HCT116 (cell line): ENCODE measurements around the gene SERTAD4. TPM values are rescaled to one million over a fixed set of nuclear protein-coding genes. Genes with fewer than 3 reads are reported as not detected.

ENCODE experiments used
- ATAC-seq: fragments of 200-7000 bp; cut with Tn5 transposase; 2 replicates; pipeline ENCODE4 v1.9.1; 2020; ENCODE audit warnings: mild to moderate bottlenecking, moderate library complexity
- BruUV-seq: library from RNA; stranded (reverse); fragments of 400-500 nt; replicated peaks from 2 replicates; lab custom pipeline; 2021; lab: Mats Ljungman, UMichigan
- CTCF ChIA-PET: fragments of 300-600 bp; sonication (Branson Sonifier 250); formaldehyde crosslinking; loops from one replicate; lab custom pipeline; 2021; ENCODE audit warnings: antibody characterized with exemption; lab: Charles Lee
- POLR2A ChIA-PET: fragments of 300-600, 350-600 bp; sonication (Branson Sonifier 250); formaldehyde crosslinking; loops from one replicate; lab custom pipeline; 2021; ENCODE audit warnings: antibody characterized with exemption; lab: Charles Lee
- RAD21 ChIA-PET, 2 experiments: fragments of 300-600 bp; sonication (Branson Sonifier 250); formaldehyde crosslinking; loops; one replicate each; lab custom pipeline; 2023; ENCODE audit warnings: low total read pairs in 2 of 2; ENCODE audit not compliant: uncharacterized antibody in 2 of 2, unreplicated experiment in 2 of 2, low non-redundant PET in 1 of 2; lab: Charles Lee
- DNase-seq: peaks from one replicate; pipeline ENCODE4 v3.0.0-alpha.2; 2010; ENCODE audit warnings: low read depth, low spot score
- H2AFZ ChIP-seq: fragments of 200-600 bp; shearing (Covaris generic), sonication (generic); 2 replicates; pipeline ENCODE4 v1.6.1; 2017; ENCODE audit warnings: low read depth, mixed run types, mixed read lengths, antibody characterized with exemption, low read length; ENCODE audit not compliant: poor library complexity, severe bottlenecking
- H3K27ac ChIP-seq: 2 replicates; pipeline ENCODE4 v1.5.1; 2012; ENCODE audit warnings: low read depth, low read length
- H3K27me3 ChIP-seq: fragments of 200-600 bp; sonication (generic); 2 replicates; pipeline ENCODE4 v1.6.1; 2016; ENCODE audit warnings: mixed run types, low read length, mixed read lengths; ENCODE audit not compliant: insufficient read depth
- H3K36me3 ChIP-seq, 2 experiments: fragments of 200-500 bp in 1 of 2; fragments of 200-600 bp in 1 of 2; sonication (Bioruptor generic) in 1 of 2; sonication (generic) in 1 of 2; 2 replicates each; pipeline versions ENCODE4 v1.5.1 to v1.6.1; 2014 to 2016; ENCODE audit warnings: low read length in 2 of 2, inconsistent platforms in 1 of 2, mixed read lengths in 1 of 2, mixed run types in 1 of 2; ENCODE audit not compliant: insufficient read depth in 2 of 2, control insufficient read depth in 1 of 2
- H3K4me1 ChIP-seq, 2 experiments: fragments of 200-600 bp in 1 of 2; sonication (generic) in 1 of 2; 2 replicates each; pipeline versions ENCODE4 v1.5.1 to v1.6.1; 2012 to 2017; ENCODE audit warnings: low read length in 2 of 2, inconsistent platforms in 1 of 2, mild to moderate bottlenecking in 1 of 2, mixed read lengths in 1 of 2, mixed run types in 1 of 2, moderate library complexity in 1 of 2; ENCODE audit not compliant: insufficient read depth in 2 of 2, control insufficient read depth in 1 of 2
- H3K4me2 ChIP-seq: fragments of 200-600 bp; sonication (generic); 2 replicates; pipeline ENCODE4 v1.6.1; 2017; ENCODE audit warnings: mixed run types, low read length, mixed read lengths
- H3K4me3 ChIP-seq, 2 experiments: fragments of 200-600 bp in 1 of 2; sonication (generic) in 1 of 2; replicated peaks in 1 of 2; 2 replicates each; pipeline ENCODE4 v1.5.1; 2011 to 2016; ENCODE audit warnings: low read length in 2 of 2, control low read depth in 1 of 2, low read depth in 1 of 2, mild to moderate bottlenecking in 1 of 2, mixed read lengths in 1 of 2, mixed run types in 1 of 2
- H3K79me2 ChIP-seq: fragments of 200-600 bp; sonication (generic); 2 replicates; pipeline ENCODE4 v1.6.1; 2017; ENCODE audit warnings: mild to moderate bottlenecking, mixed run types, low read length, moderate library complexity, mixed read lengths; ENCODE audit not compliant: insufficient read depth
- H3K9ac ChIP-seq: fragments of 200-600 bp; sonication (generic); 2 replicates; pipeline ENCODE4 v1.6.1; 2016; ENCODE audit warnings: low read length, mixed read lengths
- H3K9me2 ChIP-seq: fragments of 200-600 bp; sonication (generic), shearing (Covaris generic); 2 replicates; pipeline ENCODE4 v1.6.1; 2017; ENCODE audit warnings: mixed run types, mild to moderate bottlenecking, moderate library complexity; ENCODE audit not compliant: insufficient read depth
- H3K9me3 ChIP-seq, 2 experiments: fragments of 200-500 bp in 1 of 2; fragments of 200-600 bp in 1 of 2; sonication (Bioruptor generic) in 1 of 2; sonication (generic) in 1 of 2; 2 replicates each; pipeline ENCODE4 v1.6.1; 2014 to 2017; ENCODE audit warnings: low read length in 2 of 2, mixed read lengths in 2 of 2, inconsistent platforms in 1 of 2, low read depth in 1 of 2, mild to moderate bottlenecking in 1 of 2, mixed run types in 1 of 2, moderate library complexity in 1 of 2; ENCODE audit not compliant: control insufficient read depth in 1 of 2, insufficient read depth in 1 of 2
- H4K20me1 ChIP-seq: fragments of 200-600 bp; sonication (generic), shearing (Covaris generic); 2 replicates; pipeline ENCODE4 v1.6.1; 2017; ENCODE audit warnings: mixed run types, mild to moderate bottlenecking, moderate library complexity; ENCODE audit not compliant: insufficient read depth
- CBX3 ChIP-seq: IDR thresholded peaks from 2 replicates; pipeline ENCODE4 v1.6.1; 2012; ENCODE audit warnings: low read depth
- CEBPB ChIP-seq: IDR thresholded peaks from 2 replicates; pipeline ENCODE4 v1.6.1; 2012; ENCODE audit warnings: low read depth
- CTCF ChIP-seq, 3 experiments: fragments of 200-600 bp in 1 of 3; sonication (generic) in 1 of 3; IDR thresholded peaks in 2 of 3; conservative IDR thresholded peaks in 1 of 3; 2 replicates each; pipeline ENCODE4 v1.5.1; 2012 to 2017; ENCODE audit warnings: low read depth in 2 of 3, low read length in 2 of 3, antibody characterized with exemption in 1 of 3, borderline replicate concordance in 1 of 3, control low read depth in 1 of 3, mild to moderate bottlenecking in 1 of 3, mixed read lengths in 1 of 3, mixed run types in 1 of 3, moderate library complexity in 1 of 3; ENCODE audit not compliant: insufficient read depth in 1 of 3
- EGR1 ChIP-seq: IDR thresholded peaks from 2 replicates; pipeline ENCODE4 v1.6.1; 2012; ENCODE audit warnings: low read depth
- EZH2phosphoT487 ChIP-seq: fragments of 200-600 bp; IDR thresholded peaks from 2 replicates; pipeline ENCODE4 v1.6.1; 2018; ENCODE audit warnings: antibody characterized with exemption, borderline replicate concordance
- FOSL1 ChIP-seq: IDR thresholded peaks from 2 replicates; pipeline ENCODE4 v1.6.1; 2012; ENCODE audit warnings: low read depth
- POLR2A ChIP-seq: IDR thresholded peaks from 2 replicates; pipeline ENCODE4 v1.7.0; 2011; ENCODE audit warnings: borderline replicate concordance; ENCODE audit not compliant: insufficient read depth, insufficient read length; ENCODE audit errors: extremely low read depth
- POLR2AphosphoS5 ChIP-seq: IDR thresholded peaks from 2 replicates; pipeline ENCODE4 v1.6.1; 2011; ENCODE audit warnings: mild to moderate bottlenecking, low read depth, low read length, moderate library complexity
- RAD21 ChIP-seq: IDR thresholded peaks from 2 replicates; pipeline ENCODE4 v1.6.1; 2012; ENCODE audit warnings: low read depth, mild to moderate bottlenecking
- SIN3A ChIP-seq: IDR thresholded peaks from 2 replicates; pipeline ENCODE4 v1.6.1; 2012; ENCODE audit warnings: low read depth
- SP1 ChIP-seq: IDR thresholded peaks from 2 replicates; pipeline ENCODE4 v1.6.1; 2012; ENCODE audit warnings: low read depth
- SRF ChIP-seq: IDR thresholded peaks from 2 replicates; pipeline ENCODE4 v1.6.1; 2012; ENCODE audit warnings: low read depth
- TCF7L2 ChIP-seq: IDR thresholded peaks from 2 replicates; pipeline ENCODE4 v1.7.0; 2011; ENCODE audit warnings: borderline replicate concordance, inconsistent platforms; ENCODE audit not compliant: insufficient read depth, insufficient read length; ENCODE audit errors: extremely low read depth
- ZBTB33 ChIP-seq: IDR thresholded peaks from 2 replicates; pipeline ENCODE4 v1.6.1; 2011; ENCODE audit warnings: mild to moderate bottlenecking, low read length, moderate library complexity; ENCODE audit not compliant: insufficient replicate concordance; ENCODE audit errors: extremely low read depth
- ZFX ChIP-seq: fragments of 450-650 bp; IDR thresholded peaks from 2 replicates; pipeline ENCODE4 v1.6.1; 2017
- ZNF274 ChIP-seq: fragments of 200-500 bp; sonication (Bioruptor generic); IDR thresholded peaks from 2 replicates; pipeline ENCODE4 v1.6.1; 2014; ENCODE audit warnings: mild to moderate bottlenecking, low read depth, low read length, inconsistent platforms
- intact Hi-C: fragments of 100-400 bp; cut with micrococcal nuclease; formaldehyde crosslinking; loops from 2 replicates; pipeline ENCODE4 v1.10.0; 2022
- total RNA-seq: library from RNA; stranded (reverse); gene quantifications from one replicate; pipeline ENCODE4 v1.2.1, GENCODE V29; 2021; ENCODE audit not compliant: unreplicated experiment
- TF ChIP-seq, protein P1 (sequence below): IDR thresholded peaks from 2 replicates; pipeline ENCODE4 v1.6.1; 2012; ENCODE audit warnings: low read depth
- TF ChIP-seq, protein P2 (sequence below): IDR thresholded peaks from 2 replicates; pipeline ENCODE4 v1.6.1; 2012
- TF ChIP-seq, protein P3 (sequence below): IDR thresholded peaks from 2 replicates; pipeline ENCODE4 v1.6.1; 2012

Gene SERTAD4
- total RNA-seq, 1 experiment from 2014 or later: 0.07 TPM

GRCh38 chr1:210292231-210292871, 59.8 kb downstream of the SERTAD4 start:
- peak; percentile 97 for ATAC-seq
- peak overlapping the region; percentile 17; the same call in 1 of the 2 replicates for H3K9ac ChIP-seq
- no peaks in the 10 kb centered on the region for H3K9me2 ChIP-seq
- no peaks in the 10 kb centered on the region for H3K36me3 ChIP-seq
- 0 out of 2 replicates have a peak, but pooled peaks cover 10% of the 10 kb centered on the region for H3K27me3 ChIP-seq
- DNase-seq: peak; percentile 26
- peak overlapping the region; percentile 71 for H3K4me2 ChIP-seq
- no peak overlapping the region; the same call in 1 of the 2 replicates for H3K27ac ChIP-seq
- RAD21 ChIA-PET: no interaction called here
- intact Hi-C loops: no loop called here
- H3K9me3 ChIP-seq: no peaks in the 10 kb centered on the region
- no peaks in the 10 kb centered on the region for H4K20me1 ChIP-seq
- POLR2A ChIA-PET: interaction anchor here (0.7 to 1.3 kb wide), 3 partner anchors 53 to 257 kb away, joined by 3 to 4 read pairs (median 3); no protein-coding TSS in a partner anchor
- no TSS peak for BruUV-seq
- H3K79me2 ChIP-seq: no peaks in the 10 kb centered on the region
- CTCF ChIA-PET: interaction anchor here (0.7 to 1.3 kb wide), 3 partner anchors 10 to 612 kb away, joined by 3 to 5 read pairs (median 4); no protein-coding TSS in a partner anchor
- H3K4me1 ChIP-seq: peaks cover 0 to 13% of the 10 kb centered on the region in 2 experiments; a peak in 1 of 4 replicates
- no peak overlapping the region for H2AFZ ChIP-seq
- peak overlapping the region; percentile 23 to 50 for H3K4me3 ChIP-seq
- TF ChIP-seq RAD21: no peak
- TF ChIP-seq EGR1: peak; percentile 81
- no peak for TF ChIP-seq ZNF274
- TF ChIP-seq SIN3A: no peak
- TF ChIP-seq ZBTB33: no peak
- no peak for TF ChIP-seq POLR2A
- no peak; the same call in 1 of the 2 replicates for TF ChIP-seq ZFX
- no peak for TF ChIP-seq FOSL1
- peak; percentile 36; the same call in 1 of the 2 replicates for TF ChIP-seq POLR2AphosphoS5
- TF ChIP-seq CBX3: peak; percentile 58; the same call in 1 of the 2 replicates
- no peak for TF ChIP-seq EZH2phosphoT487
- TF ChIP-seq, protein P1, sequence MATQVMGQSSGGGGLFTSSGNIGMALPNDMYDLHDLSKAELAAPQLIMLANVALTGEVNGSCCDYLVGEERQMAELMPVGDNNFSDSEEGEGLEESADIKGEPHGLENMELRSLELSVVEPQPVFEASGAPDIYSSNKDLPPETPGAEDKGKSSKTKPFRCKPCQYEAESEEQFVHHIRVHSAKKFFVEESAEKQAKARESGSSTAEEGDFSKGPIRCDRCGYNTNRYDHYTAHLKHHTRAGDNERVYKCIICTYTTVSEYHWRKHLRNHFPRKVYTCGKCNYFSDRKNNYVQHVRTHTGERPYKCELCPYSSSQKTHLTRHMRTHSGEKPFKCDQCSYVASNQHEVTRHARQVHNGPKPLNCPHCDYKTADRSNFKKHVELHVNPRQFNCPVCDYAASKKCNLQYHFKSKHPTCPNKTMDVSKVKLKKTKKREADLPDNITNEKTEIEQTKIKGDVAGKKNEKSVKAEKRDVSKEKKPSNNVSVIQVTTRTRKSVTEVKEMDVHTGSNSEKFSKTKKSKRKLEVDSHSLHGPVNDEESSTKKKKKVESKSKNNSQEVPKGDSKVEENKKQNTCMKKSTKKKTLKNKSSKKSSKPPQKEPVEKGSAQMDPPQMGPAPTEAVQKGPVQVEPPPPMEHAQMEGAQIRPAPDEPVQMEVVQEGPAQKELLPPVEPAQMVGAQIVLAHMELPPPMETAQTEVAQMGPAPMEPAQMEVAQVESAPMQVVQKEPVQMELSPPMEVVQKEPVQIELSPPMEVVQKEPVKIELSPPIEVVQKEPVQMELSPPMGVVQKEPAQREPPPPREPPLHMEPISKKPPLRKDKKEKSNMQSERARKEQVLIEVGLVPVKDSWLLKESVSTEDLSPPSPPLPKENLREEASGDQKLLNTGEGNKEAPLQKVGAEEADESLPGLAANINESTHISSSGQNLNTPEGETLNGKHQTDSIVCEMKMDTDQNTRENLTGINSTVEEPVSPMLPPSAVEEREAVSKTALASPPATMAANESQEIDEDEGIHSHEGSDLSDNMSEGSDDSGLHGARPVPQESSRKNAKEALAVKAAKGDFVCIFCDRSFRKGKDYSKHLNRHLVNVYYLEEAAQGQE: no peak
- TF ChIP-seq SP1: no peak
- no peak for TF ChIP-seq TCF7L2
- peak in 2 of 3 experiments; percentile 4 to 33; a peak in 2 of 6 replicates for TF ChIP-seq CTCF (IDR thresholded peaks at IDR 0.05 in 2 of 3, conservative IDR thresholded peaks at IDR 0.05 in 1 of 3; ENCODE audit: borderline replicate concordance in 1 of 3, insufficient read depth in 1 of 3, low read depth in 2 of 3, low read length in 2 of 3)
- TF ChIP-seq, protein P2, sequence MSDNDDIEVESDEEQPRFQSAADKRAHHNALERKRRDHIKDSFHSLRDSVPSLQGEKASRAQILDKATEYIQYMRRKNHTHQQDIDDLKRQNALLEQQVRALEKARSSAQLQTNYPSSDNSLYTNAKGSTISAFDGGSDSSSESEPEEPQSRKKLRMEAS: peak; percentile 81
- TF ChIP-seq CEBPB: no peak
- TF ChIP-seq, protein P3, sequence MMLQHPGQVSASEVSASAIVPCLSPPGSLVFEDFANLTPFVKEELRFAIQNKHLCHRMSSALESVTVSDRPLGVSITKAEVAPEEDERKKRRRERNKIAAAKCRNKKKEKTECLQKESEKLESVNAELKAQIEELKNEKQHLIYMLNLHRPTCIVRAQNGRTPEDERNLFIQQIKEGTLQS: no peak
- no peak for TF ChIP-seq SRF
